Glomerular endothelial cell (primary cell): ENCODE results near the gene PDP2. TPM values are rescaled to one million over a fixed set of nuclear protein-coding genes. Genes with fewer than 3 reads are reported as not detected.

Experiments
- DNase-seq: peaks from one replicate; pipeline ENCODE4 v3.0.0-alpha.2; 2011; ENCODE audit warnings: low read depth, low spot score; ENCODE audit errors: extremely low read depth
- total RNA-seq: library from RNA; depleted of rRNA; stranded (reverse); fragments of >200 nt; gene quantifications from 2 replicates; pipeline ENCODE4 v1.2.3, GENCODE V29; 2015

The PDP2 gene
- total RNA-seq, 1 donor from 2014 or later = 7.4 TPM

DNA sequence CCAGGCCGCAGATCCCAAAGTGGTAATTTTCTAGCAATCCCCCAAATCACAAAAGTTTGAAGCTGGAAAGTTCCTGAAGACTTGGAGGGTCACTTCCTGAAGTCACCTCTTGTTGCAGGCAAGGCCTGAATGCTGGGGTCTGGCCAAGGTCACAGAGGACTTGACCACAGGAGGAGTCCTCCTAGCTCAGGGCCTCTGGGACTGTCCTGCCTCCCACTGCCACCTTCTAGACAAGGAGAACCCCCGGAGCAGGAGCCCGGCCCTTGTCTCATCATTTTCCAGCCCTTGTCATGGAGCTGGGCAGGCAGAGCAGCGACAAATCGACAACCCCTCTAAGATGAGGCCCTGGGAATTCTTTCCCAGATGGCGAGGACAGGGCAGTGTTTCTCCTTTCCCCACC is 38.0 kb downstream of the PDP2 start:
- DNase-seq = no peak

DNA sequence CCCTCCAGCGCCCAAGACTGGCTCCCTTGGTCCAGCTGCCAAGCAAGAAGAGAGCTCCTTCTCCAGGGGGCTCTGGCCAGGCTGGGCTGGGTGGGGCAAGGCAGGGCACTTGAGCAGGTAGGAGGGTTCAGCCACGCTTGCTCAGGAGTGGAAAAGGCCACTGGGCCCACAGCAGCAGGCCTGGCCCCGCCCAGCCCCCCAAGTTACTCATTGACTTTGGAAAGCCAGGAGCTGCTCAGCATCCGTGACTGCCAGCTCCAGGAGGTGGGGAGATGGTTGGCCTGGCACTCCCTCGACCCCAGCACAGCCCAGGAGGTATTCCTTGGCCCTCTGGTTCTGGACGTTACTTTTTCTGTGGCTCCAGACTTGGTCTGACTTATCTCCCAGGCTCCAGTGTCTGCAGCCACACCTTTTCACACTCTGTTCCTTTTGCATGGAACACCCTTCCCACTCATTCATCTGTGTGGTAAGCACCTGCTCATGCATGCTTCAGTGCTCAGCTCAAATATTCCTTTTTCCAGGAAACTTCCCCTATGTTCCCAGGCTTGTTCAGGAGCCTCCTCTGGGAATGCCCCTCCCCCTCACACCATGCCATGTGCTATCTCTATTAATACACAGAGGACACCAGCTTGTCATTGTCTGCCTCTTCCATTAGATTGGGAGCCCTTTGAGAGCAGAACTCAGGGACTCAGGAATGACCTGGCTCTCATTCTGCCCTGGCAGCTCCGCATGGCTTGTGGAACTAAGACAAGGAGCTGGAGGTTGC is 38.7 kb downstream of the PDP2 start, which contains the start of gene CDH16:
Gene CDH16 (minus strand): TSS at position 83 of the 766 bp plus-strand sequence. CDS start 820 bp downstream, outside the sequence.
- DNase-seq = no peak

DNA sequence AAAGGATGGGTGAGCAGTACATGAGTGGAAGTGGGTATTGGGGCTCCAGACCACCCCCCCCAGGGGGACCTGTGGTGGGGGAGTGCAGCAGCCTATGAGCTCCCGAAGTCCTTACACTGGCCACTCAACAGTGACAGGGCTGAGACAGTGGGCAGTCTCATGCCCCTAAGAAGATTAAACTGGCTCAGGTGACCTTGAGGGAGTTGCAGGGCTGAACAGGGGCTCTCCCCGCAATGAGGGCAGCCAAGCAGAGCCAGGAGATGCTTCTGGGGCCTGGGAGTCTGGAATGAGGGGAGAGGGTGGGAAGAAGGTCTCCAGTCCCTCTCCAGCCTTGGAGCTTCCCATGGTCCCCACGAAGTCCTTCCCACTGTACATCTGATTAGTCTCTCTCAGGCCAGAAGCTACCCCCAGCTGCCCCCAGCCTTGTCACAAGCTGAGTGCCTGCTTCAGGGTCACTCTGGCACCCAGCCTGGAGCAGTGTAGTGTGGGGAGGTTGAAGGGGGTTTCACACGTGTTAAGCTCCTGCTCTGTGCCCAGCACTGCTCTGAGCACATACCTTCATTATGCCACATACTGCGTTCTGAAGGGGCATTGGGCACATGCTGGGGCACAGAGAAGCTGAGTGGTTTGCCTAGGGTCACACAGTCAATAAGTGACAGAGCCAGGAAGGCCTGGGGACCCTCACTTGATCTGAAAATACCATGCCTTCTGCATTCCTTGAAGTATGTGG is 39.4 kb downstream of the PDP2 start:
- DNase-seq = no peak

DNA sequence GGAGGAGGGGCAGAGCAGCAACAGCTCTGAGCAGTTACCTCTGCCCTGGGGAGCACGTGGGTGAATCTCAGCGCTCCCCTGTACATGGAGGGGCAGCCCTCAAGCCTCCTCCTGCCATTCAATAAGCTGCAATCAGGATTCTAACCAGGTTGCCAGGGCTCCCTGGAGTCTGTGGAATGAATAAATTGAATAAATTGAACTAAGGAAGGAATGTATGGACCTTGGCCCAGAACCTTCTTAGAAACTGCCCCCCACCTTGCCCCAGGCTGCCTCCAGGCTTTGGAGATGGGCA is 39.9 kb downstream of the PDP2 start:
- no peak for DNase-seq

DNA sequence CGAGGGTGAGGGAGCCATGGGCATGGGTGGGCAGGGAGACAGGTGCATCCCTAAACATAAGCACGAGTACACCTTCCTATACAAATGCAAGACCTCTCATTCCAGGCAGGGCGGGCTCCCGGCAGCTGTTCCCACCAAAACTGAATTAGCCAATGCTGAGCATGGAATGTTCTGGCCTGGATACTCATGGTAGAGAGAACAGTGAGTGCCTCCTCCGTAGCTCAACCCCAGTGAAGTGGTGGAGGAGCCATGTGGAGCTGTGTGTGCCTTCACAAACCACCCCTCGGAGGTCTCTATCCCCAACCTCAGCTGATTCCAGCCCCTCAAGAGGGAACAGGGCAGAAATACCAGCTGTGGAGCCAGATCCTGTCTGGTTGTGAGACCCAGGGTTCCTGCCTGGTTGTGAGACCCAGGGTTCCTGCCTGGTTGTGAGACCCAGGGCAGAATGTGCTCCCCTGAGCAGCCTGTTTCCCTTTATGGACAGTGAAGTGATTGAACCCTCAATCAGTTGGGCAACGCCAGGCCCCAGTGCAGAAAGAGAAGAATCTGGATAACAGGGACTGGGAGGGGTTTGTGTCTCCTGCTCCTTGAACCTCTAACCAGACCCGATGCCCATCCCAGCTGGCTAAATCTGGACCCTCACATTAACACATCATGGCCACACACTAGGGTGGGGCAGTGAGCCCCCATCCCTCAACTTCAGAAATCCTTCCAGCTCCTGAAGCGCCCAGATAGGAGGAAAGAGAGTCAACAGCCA is 40.8 kb downstream of the PDP2 start:
- no peak for DNase-seq

DNA sequence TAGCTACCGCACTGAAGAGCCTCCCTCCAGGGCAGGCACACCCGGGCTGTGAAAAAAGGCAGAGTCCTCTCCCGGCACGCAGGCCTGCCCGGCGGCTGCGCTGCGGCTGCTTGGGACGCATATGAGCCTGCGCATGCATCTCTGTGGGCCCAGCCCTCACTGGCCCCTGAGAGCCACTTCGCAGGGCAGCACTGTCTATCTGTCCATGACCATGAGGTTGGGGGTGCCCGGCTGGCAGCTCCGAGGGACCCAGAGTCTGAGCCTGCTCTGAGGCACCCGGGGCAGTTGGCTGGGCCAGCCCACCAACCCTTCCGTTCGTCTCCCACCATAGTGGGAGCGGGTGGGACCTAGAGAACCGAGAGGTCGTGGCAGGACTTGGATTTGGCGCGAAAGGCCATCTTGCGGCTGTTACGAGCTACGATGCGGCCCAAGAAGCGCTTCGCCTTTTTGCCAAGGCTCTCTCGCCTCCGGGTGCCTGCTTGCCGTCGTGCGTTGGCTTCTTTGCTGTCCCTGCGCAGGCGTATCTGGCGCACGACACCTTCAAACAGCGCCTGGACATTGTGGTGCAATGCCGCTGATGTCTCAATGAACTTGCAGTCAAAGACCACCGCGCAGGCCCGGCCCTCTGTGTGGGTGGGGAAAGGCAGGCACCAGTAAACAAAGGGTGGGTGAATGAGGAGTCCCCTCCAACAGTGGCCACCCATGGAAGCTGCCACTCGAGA is 41.6 kb downstream of the PDP2 start:
- DNase-seq = no peak

DNA sequence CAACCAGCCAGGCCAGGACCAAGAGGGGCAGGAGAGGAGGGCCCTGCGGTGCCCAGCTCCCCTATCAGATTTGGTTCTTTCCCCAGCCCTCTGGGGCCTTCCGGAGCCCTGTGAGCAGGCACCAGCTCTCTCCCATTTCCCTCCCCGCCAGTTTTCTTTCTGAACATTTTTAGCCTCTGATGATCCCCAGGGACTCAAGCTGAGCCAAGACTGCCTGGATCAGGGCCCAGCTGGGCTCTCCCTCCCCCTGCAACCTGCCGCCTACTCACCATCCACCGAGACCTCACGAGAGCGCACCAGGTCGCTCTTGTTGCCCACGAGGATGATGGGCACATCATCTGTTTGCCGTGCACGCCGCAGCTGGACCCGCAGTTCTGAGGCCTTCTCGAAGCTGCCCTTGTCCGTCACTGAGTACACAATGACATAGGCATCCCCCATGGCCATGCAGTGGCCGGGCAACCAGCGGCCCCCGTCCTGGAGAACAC is 43.0 kb downstream of the PDP2 start:
- no peak for DNase-seq

DNA sequence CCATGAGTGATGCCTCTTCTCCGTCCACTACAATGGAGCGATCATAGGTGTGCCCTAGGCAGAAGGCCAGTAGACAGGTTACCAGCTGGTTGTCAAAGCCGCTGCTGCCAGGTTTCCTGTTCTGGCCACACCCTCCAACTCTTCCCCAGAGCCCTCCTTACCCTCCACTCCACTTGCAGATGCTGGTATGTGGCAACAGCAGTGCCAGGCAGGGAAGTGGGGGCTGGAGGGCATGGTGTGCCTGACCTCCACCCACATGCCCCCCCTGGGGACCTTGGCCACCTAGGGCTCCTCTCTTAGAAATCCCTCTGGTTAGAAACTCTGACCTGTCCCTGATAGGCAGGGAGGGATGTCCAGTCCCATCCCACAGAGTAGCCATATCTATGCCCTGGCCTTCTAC is 43.6 kb downstream of the PDP2 start:
- DNase-seq = no peak

DNA sequence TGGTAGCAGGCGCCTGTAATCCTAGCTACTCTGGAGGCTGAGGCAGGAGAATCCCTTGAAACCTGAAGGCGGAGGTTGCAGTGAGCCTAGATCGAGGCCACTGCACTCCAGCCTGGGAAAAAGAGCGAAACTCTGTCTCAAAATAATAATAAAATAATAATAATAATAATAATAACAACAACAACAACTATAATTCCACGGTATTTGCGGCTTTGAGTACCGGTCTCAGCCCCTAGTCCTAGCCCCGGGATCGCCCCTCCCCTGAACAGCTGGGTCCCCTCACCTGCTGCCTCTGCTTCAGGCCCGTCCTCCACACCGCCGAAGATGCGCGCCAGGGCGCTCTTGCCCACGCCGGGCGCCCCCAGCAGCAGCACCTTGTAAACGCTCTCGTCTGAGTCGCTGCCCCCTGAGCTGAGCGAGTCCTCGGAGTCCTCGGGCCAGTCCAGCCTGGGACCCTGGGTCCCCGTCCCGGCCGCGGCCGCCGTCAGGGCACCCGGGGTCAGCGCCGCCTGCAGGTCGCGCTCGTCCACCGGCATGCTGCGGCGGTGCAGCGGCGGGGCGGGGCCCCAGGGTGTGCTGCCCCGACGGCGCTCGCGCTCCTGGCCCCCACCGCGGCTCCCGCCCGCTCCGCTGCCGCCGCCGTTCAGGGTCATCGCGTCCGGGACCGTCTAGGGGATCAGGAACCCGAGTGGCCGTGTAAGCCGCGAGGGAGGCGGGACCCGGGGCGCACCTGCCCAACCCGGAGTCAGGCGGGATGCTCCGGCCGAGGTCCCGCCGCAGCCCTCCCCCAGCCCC is 44.4 kb downstream of the PDP2 start:
- no peak for DNase-seq

DNA sequence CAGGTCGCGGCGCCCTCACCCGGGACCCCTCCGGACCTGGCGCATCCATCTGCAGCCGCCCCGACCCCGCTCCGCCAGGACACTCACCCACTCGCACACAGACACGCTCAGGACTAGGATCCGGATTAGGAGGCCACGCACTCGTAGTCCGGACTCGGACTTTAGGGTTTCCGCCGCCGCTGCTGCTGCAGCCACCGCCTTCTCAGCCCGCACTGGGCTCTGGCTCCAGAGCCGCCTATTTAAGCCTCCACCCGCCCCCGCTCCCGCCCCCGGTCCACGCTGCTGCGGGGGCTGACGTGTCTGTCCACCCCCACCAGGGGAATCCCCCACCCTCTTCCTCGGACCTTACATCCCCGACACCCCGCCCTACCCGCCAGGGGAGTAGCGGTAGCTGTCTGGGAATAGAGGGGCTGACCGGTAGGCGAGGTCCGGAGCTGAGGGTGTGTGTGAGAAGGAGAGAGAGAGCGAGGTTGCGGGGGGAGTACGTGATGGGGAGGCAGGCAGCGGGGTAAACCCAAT is 45.1 kb downstream of the PDP2 start, which contains the start of gene RRAD:
Gene RRAD (minus strand): TSS at position 214 of the 519 bp plus-strand sequence. CDS start 356 bp downstream, outside the sequence.
- no peak for DNase-seq

DNA sequence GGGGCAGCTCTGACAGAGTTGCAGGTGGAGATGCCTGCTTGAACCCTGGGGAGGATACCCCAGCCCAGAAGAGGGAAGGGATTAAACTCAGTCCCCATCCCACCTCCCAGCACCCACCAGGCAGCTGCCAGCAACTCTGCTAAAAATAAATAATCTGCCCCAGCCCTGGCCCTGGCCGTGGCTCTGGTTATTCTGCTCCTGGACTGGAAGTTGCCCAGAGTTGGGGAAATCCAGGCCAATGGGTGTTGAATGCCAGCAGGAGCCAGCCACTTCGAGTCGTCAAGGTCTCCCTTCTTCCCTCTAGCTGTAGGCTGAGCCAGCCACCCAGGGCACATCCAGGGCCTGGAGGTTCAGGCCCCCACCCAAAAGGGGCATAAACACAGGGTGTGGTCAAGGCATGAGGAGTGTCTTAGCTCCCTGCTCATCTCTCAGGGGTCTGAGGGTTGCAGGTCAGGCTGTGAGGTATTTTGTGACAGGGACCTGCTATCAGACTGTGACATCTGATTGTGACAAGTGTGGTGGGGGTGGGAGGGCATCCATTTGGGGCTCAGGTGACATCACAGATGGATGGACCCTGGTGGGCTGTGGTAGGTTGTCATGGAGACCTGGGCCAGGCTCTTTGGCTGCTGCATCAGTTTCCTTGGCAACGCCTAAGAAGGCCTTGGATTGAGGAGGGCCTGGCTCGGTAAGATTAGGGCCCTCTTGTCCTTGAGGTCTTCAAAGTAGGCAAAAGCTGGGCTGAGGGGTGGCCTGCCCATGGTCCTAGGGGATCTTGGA is 46.0 kb downstream of the PDP2 start:
- DNase-seq = no peak

DNA sequence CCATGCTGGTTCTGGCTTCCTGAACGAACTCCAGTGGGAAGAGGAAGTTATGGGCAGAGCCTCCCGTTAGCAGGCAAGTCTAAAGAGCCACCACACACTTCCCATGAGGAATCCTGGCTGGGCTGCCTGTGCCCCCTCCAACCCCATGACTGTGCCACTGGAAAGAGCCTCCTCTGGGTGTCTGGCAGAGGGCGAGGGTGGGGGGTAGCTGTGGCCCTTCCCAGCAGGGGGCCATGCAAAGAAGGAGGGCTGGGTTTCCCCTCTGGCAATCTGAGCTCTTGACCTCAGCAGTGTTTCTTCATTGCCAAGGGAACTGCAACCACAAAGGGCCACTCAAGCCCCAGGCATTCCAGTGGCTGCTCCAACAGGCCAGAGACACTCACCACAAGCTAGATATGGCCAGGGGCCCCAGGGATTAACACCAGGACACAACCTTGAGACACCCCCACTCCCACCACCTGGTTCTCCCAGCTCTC is 46.7 kb downstream of the PDP2 start:
- DNase-seq = no peak

DNA sequence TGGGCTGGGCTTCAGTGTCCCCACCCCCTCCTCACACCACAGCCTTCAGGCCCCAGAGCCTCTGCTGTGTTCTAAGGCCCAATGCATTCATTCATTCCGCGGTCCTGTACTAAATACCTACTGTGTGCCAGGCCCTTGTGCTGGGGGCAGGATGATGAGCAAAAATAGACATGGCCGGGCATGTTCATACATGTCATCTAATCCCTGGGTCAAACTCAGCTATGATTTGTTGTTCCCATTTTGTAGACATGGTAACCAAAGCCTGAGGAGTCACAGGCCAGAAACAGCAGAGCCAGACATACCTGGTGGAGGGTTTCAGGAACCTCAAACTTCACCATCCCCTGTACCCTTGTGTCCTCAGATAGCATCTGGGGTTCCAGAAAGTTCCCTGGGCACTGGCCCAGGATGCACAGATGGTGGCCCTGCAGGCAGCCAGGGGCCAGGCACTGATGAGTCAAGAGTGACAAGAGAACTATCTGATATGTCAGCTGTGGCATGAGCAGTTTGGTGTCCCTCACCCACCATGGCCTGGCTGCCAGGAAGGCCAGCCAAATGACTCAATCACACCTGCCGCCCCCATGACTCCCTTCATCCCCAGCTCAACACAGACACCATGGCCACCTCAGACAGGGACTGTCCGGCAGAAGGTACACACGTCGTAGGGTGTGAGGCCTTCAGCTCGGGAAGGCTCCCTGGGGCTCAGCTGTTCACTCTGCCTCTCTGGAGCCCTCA is 47.8 kb downstream of the PDP2 start:
- no peak for DNase-seq

DNA sequence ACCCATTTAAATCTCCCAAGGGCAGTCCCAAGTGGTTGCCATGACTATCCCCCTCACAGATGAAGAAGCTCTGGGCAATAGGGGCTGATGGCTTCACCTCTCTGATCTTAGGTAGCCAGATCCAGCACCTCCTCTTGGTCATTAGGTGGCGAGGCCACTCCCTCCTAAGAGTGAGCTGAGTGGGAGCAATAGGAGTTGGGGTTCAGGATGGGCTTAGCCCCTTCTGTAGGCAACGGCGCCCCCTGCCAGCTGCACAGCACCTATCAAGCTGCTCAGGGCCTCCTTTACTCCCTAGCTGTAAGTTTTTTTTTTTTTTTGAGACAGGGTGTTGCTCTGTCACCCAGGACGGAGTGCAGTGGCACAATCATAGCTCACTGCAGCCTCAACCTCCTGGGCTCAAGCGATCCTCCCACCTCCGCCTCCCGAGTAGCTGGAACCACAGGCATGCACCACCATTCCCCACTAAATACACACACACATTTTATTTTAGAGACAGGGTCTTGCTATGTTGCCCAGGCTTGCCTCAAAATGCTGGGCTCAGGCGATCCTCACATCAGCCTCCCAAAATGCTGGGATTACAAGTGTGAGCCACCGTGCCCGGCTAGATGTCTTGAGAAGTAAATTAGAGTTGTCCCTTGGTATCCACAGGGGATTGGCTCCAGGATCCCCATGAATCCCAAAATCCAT is 48.5 kb downstream of the PDP2 start:
- no peak for DNase-seq

DNA sequence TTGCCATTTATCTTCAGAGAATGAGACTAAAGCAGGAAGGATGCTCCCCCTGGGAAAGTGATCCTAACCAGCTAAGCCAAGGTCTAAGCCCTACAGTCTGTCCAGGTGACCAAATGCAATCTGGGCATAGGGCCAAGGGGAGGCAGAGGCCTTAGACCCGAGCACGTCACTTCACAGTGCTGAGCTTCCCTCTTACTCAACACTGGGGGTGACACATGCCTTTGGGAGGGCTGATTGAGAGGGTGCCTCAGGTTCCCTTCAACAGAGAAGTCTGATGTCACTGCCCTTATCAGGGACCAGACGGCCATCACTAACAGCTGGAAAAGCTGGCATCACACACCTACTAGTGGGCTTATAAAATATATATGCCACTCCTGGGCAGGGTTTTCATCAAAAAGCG is 49.9 kb downstream of the PDP2 start:
- DNase-seq = no peak

DNA sequence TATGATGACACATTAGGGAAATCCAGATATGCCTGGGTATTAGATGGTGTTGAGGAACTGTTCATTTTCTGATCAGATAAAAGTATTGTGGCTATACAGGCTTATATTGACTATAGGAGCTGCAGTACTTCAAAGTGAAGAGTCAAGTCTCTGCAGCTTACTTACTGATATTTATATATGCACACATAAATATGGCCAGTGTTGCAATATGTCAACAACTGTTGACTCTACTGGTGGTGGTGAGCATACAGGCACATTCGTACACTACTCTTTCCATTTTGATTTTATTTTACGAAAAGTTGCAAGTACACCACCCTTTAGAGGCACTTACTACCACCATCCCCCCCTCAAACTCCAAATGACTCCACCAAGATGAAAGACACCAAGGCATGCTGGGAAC is 51.4 kb downstream of the PDP2 start:
- DNase-seq = no peak

DNA sequence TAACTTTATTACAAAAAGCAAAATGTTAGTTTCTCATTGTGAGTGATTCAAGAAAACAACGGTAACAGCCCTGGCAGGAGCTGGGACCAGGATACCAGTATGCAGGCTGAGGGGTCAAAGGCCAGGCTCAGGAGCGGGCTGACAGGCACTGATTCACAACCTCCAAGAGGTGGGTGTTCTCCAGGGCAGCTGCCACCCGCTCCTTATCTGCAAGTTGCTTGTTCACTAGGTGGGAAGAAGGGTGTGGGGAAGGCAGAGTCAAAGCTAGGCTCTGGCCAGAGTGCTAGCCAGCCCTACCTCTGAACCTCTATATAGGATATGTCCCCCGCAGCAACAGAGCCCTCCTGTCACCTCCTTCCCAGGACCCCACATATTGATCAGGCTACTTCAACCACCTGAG is 51.8 kb downstream of the PDP2 start:
- DNase-seq = no peak

DNA sequence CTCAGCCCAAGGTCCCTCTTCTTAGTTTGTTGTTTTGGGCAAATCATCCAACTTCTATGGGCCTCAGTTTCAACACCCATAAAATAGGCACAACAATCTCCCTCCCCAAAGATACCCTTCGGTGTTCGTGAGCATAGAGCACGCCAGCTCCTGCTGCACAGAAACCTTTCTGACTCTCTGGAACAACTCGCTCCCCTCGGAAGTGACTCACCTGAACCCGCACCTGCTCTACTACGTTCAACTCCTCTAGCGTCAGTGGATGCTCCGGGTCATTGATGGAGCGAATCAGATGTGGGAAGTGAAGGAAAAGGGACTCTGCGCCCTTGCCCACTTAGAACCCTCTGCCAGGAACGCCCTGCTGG is 53.4 kb downstream of the PDP2 start:
- DNase-seq = no peak
